Mammary epithelial cell (primary cell): ENCODE data around the gene GRID2IP.
"Not testable (repeated sequence)": the region's sequence is repeated elsewhere in the genome, so short reads cannot be mapped to it uniquely, and the experiment has no call there.

Experiments
- CTCF ChIP-seq, 2 donors: IDR thresholded peaks in 1 of 2; conservative IDR thresholded peaks in 1 of 2; 2 replicates each; pipeline ENCODE4 v1.5.1; 2011 to 2012; ENCODE audit warnings: inconsistent platforms in 2 of 2, low read length in 2 of 2, mild to moderate bottlenecking in 2 of 2, control low read depth in 1 of 2, low read depth in 1 of 2; ENCODE audit not compliant: insufficient read depth in 1 of 2; ENCODE audit errors: extremely low read depth in 1 of 2
- EZH2 ChIP-seq: IDR thresholded peaks from 2 replicates; pipeline ENCODE4 v1.6.1; 2012; ENCODE audit warnings: low read length, inconsistent platforms, borderline replicate concordance

DNA sequence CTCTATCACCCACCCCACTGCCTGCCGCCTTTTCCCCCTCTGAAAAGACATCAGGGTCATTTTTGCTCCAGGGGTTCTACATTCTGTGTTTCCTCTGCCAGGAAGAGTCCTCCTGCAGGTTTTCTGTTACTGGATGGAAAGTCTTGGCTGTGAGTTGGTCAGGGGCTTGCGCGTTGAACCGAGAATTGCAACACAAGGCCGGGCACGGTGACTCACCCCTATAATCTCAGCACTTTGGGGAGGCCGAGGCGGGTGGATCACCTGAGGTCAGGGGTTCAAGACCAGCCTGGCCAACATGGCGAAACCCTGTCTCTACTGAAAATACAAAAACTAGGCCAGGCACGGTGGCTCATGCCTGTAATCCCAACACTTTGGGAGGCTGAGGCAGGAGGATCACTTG, 100.7 kb downstream of the GRID2IP start:
- TF ChIP-seq EZH2; CTCF (conservative IDR thresholded peaks at IDR 0.05 in 1 of 2, IDR thresholded peaks at IDR 0.05 in 1 of 2; ENCODE audit: extremely low read depth in 1 of 2, insufficient read depth in 1 of 2, low read depth in 1 of 2, low read length in 2 of 2): not testable (repeated sequence)
